Measurements from ENCODE around the gene CTSE. TPM values are rescaled to one million over a fixed set of nuclear protein-coding genes. Genes with fewer than 3 reads are reported as not detected.

Gene CTSE
- total RNA-seq, 1 experiment from 2014 or later, result not detected

- Histone ChIP-seq H3K27me3 (ENCODE audit: control insufficient read depth, insufficient read depth, low read length) (peaks cover 23% of the 10 kb centered on the region), H3K36me3 (ENCODE audit: control insufficient read depth, insufficient read depth, low read length) (no peaks in the 10 kb centered on the region), H3K27ac (ENCODE audit: low read length) (no peak overlapping the region), H3K4me1 (ENCODE audit: control insufficient read depth, insufficient read depth, low read length) (no peaks in the 10 kb centered on the region), H3K4me3 (ENCODE audit: low read depth in 2 of 2, low read length in 2 of 2) (no peak overlapping the region), H3K9me3 (ENCODE audit: control insufficient read depth, insufficient read depth, low read depth, low read length) (no peaks in the 10 kb centered on the region)
- ATAC-seq (no peak), DNase-seq (ENCODE audit: low read depth, low spot score) (no peak)
- CTCF ChIA-PET, result no interaction called here
- no peak; the same call in 1 of the 2 replicates for TF ChIP-seq CTCF (IDR thresholded peaks at IDR 0.05)
- no peak for TF ChIP-seq REST (IDR thresholded peaks at IDR 0.05; ENCODE audit: insufficient read depth in 1 of 2, low read depth in 2 of 2, low read length in 1 of 2)
- TF ChIP-seq SIN3A (IDR thresholded peaks at IDR 0.05; ENCODE audit: borderline replicate concordance, insufficient read depth, low read depth, low read length), result no peak
- TF ChIP-seq TCF7L2 (IDR thresholded peaks at IDR 0.05; ENCODE audit: low read depth, low read length), result no peak
- no peak for TF ChIP-seq POLR2AphosphoS5 (IDR thresholded peaks at IDR 0.05; ENCODE audit: low read depth, low read length)
- intact Hi-C loops (cut with micrococcal nuclease; ENCODE audit: unreplicated experiment) (no loop called here), in situ Hi-C loops (cut with HindIII; ENCODE audit: low pct_unique_long_range_greater_than_20kb, low sequenced_read_pairs) (no loop called here)
- POLR2A ChIA-PET, result no interaction called here
- no TSS peak for BruUV-seq (replicated peaks)
Observed at GRCh38 chr1:206040328-206040727, 16.6 kb upstream of the CTSE start.

GRCh38 chr1:206039046-206039973 is 15.6 kb upstream of the CTSE start:
- CTCF ChIA-PET, result no interaction called here

More at GRCh38 chr1:206039046-206039973, 15.6 kb upstream of the CTSE start:
- POLR2A ChIA-PET, result no interaction called here
- ATAC-seq, result no peak
- intact Hi-C loops (cut with micrococcal nuclease; ENCODE audit: unreplicated experiment) (no loop called here), in situ Hi-C loops (cut with HindIII; ENCODE audit: low pct_unique_long_range_greater_than_20kb, low sequenced_read_pairs) (no loop called here)
- Histone ChIP-seq H3K9me3 (ENCODE audit: control insufficient read depth, insufficient read depth, low read depth, low read length) (no peaks in the 10 kb centered on the region), H3K27ac (ENCODE audit: low read length) (no peak overlapping the region), H3K4me3 (ENCODE audit: low read depth in 2 of 2, low read length in 2 of 2) (no peak overlapping the region), H3K36me3 (ENCODE audit: control insufficient read depth, insufficient read depth, low read length) (no peaks in the 10 kb centered on the region), H3K4me1 (ENCODE audit: control insufficient read depth, insufficient read depth, low read length) (no peaks in the 10 kb centered on the region), H3K27me3 (ENCODE audit: control insufficient read depth, insufficient read depth, low read length) (peaks cover 29% of the 10 kb centered on the region)
- TF ChIP-seq SIN3A (IDR thresholded peaks at IDR 0.05; ENCODE audit: borderline replicate concordance, insufficient read depth, low read depth, low read length), result no peak
- no peak for TF ChIP-seq TCF7L2 (IDR thresholded peaks at IDR 0.05; ENCODE audit: low read depth, low read length)
- no peak for TF ChIP-seq CTCF (IDR thresholded peaks at IDR 0.05)
- no peak for TF ChIP-seq POLR2AphosphoS5 (IDR thresholded peaks at IDR 0.05; ENCODE audit: low read depth, low read length)
- no peak for TF ChIP-seq REST (IDR thresholded peaks at IDR 0.05; ENCODE audit: insufficient read depth in 1 of 2, low read depth in 2 of 2, low read length in 1 of 2)
- BruUV-seq (replicated peaks), result no TSS peak
- no peak for DNase-seq (ENCODE audit: low read depth, low spot score)

Data from Panc1 (cell line).